Left renal pelvis (tissue), 4 donors: ENCODE results near the gene C16orf78. TPM values are rescaled to one million over a fixed set of nuclear protein-coding genes. Genes with fewer than 3 reads are reported as not detected.

ENCODE experiments used
- DNase-seq, 4 donors: peaks; one replicate each; pipeline ENCODE4 v3.0.0-alpha.2; 2013; ENCODE audit warnings: low read depth in 4 of 4, low spot score in 3 of 4
- polyA plus RNA-seq, 4 donors: library from polyadenylated mRNA; unstranded; fragments of 120-200 nt; gene quantifications; one replicate each; pipeline ENCODE4 v1.2.1, GENCODE V29; 2013; ENCODE audit not compliant: insufficient read length in 4 of 4

The C16orf78 gene
- polyA plus RNA-seq, 4 donors: 0.18 TPM; not detected in 3

DNA sequence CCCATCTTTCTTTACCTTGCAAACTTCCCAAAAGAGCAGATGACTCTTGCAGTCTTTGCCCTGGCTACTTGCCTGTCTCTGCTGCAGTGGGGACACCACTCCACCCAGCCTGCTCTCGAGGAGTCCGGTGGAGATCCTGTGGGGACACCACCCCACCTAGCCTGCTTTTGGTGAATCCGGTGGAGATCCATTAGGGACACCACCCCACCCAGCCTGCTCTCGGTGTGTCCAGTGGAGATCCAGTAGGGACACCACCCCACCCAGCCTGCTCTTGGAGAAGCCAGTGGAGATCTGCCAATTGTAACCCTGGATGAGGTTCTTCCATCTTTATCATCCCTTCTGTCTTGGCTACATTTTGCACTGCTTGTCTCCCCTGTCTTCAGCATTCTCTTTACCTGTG is 54.2 kb downstream of the C16orf78 start:
- no peak for DNase-seq

- no peak for DNase-seq
These were observed 55.2 kb downstream of the C16orf78 start for GRCh38 chr16:49428808-49429207.

DNA sequence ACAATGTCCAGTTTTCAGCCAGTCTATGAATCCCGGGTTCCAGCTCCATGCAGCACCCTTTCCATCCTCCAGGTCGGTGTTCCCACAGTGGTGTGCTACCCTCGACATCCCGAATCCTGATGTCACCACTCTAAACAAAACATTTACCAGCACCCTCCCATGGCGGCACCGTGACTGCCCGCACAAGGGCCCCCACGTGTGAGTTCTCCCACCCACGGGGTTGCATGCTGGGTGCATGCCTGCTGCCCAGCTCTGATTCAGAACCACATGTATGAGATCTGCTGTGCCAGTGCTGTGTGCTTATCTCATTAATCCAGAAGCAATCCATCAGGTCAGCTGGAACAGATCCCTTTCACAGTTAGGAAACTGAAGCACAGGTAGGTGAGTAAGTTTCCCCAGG is 57.4 kb downstream of the C16orf78 start:
- no peak for DNase-seq

GRCh38 chr16:49431591-49432290 is 58.1 kb downstream of the C16orf78 start:
- DNase-seq: no peak

DNA sequence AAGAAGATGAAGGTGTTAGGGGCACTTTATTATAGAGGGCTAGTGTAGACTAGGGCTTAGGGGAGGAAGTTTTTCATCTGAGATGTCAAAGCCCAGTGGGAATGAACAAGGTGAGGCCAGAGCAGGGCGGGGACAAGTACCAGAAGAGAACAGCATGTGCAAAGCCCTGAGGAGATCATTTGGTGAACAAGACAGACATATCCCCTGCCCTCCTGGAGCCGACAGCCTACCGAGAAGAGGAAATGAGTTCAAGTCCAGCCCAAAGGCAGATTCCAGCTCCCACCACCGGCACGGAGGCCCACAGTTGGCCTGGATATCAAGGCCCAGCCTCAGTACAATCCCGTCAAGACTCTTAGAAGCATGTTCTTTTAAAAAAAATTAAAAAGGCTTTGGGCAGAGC is 61.1 kb downstream of the C16orf78 start:
- DNase-seq: no peak

- DNase-seq: no peak
These were observed 62.6 kb downstream of the C16orf78 start for GRCh38 chr16:49436181-49436580.

- DNase-seq: no peak
These were observed 63.7 kb downstream of the C16orf78 start for GRCh38 chr16:49437344-49437743.

GRCh38 chr16:49439050-49439449 is 65.4 kb downstream of the C16orf78 start:
- no peak for DNase-seq

DNA sequence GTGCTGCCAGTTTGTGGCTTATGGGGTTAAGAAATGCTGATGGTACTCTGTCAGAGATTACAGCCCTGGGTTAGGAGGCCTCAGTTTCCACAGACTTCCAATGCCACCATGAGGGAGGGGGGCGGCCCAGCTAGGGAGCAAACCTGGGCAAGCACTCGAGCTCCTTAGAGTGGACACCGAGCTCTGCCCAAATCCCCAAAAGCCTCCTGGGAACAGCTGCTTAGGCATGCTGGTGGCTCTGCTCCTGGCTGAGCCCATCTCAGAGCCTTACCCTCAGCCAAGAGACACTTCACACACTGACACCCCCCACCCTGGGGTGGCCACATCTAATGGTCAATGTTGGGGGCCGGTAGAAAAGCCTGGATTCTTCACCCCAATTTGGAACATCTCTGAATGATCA is 66.1 kb downstream of the C16orf78 start:
- no peak for DNase-seq

GRCh38 chr16:49440156-49441065 is 66.8 kb downstream of the C16orf78 start:
- DNase-seq: no peak

- DNase-seq: peak in 2 of 4 donors; percentile 42 to 62
These were observed 67.8 kb downstream of the C16orf78 start for GRCh38 chr16:49441366-49441780.

- DNase-seq: no peak
These were observed 69.2 kb downstream of the C16orf78 start for GRCh38 chr16:49442805-49443204.

DNA sequence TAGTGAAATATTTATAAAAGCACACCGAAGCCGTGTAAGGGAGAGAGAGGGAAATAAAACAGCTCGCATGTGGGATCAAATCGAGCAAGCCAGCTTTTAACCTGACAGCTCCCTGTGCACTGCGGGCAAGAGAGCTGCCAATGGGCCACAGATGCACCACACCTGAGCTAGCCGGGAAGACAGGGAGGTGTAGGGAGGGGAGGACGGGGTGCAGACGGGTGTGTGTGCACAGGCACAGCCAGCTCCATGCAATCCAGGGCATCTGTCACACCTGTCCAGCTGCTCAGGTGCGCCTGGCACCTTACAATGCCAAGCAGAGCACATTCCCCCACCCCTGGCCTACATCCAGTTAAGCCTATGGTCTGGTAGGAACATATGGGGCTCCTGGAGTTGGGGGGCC is 70.0 kb downstream of the C16orf78 start:
- DNase-seq: no peak

- DNase-seq: no peak
These were observed 73.2 kb downstream of the C16orf78 start for GRCh38 chr16:49446805-49447204.

Other genes starting within 250 kb of the C16orf78 start
- gene CBLN1, start 92.0 kb upstream of the C16orf78 start, polyA plus RNA-seq: under 1 TPM; 0.14 to 0.37 (median 0.29) TPM